DMS53 treated with DMSO at 0.1 percent for 48 hours (cell line): ENCODE measurements around the gene IL17REL.
"Not testable (repeated sequence)": the region's sequence is repeated elsewhere in the genome, so short reads cannot be mapped to it uniquely, and the experiment has no call there.

Experiments used
- DNase-seq: peaks from one replicate; lab custom pipeline; 2025; ENCODE audit not compliant: unreplicated experiment; lab: John Stamatoyannopoulos, UW

The IL17REL gene

DNA sequence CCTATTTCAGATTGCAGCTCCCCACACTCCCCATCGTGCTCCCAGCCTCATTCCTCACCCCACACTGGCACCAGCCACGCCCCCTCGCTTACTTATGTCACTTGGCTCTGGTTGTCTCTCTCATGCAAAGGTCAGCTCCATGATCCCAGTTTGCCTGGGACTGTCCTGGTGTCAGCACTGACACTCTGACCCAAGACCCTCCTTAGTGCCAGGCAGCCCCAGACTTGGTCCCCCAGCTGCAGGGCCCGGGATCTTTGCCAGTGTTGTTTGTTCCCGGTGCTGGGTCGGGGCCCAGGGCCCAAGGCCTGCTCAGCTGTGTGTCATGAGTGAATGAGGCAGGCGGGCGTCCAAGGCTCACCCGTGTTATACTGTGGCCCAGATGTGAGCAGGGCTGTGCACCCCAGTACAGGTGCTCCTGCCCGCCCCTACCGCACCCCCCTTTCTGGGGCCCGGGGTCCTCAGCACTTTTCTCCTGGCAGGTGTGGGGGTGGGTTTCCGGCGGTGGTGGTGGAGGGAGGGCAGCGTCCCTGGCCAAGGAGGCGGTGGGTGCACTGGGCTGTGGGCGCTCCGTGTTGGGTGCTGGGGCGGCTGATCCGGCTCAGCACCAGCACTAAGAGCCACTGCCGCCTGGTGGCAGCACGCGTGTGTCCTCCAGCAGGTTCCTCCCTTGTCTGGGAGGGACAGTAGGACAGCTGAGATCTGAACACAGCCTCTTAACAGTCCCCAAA lies 19.5 kb downstream of the IL17REL start:
- DNase-seq = peak; percentile 11

DNA sequence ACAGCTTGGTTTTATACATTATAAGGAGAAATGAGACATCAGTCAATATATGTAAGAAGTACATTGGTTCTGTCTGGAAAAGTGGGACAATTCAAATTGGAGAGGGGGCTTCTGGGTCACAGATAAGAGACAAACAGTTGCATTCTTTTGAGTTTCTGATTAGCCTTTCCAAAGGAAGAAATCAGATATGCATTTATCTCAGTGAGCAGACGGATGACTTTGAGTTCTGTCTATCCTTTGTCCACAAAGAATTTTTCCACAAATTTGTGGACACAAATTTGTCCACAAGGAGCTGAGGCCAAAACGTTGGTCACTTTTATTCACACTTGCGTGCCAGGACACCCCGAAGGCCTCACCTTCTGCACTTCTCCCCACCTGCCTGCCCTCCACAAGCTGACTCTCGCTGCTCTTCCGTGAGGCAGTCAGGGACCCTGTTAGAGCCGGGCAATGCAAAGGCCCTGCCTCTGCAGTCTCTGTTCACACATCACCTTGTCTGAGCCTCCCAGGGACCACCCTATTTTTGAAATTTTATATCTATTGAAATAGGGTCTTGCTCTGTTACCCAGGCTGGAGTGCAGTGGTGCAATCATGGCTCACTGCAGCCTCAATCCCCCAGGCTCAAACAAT lies 20.5 kb downstream of the IL17REL start:
- DNase-seq = no peak

DNA sequence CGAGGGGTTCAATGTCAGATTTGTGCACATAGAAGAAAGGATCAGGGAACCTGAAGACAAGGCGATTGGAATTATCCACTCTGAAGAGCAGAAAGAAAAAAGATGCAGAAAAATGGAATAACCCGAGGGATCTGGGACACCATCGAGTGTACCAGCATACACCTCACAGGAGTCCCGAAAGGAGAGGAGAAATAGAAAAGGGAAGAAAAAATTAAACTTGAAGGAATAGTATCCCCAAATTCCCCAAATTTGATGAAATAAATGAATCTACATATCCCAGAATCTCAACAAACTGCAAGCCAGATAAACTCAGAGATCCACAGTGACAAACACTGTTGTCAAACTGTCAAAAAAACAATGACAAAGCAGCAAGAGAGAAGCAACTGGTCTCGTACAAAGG lies 21.4 kb downstream of the IL17REL start:
- no peak for DNase-seq

DNA sequence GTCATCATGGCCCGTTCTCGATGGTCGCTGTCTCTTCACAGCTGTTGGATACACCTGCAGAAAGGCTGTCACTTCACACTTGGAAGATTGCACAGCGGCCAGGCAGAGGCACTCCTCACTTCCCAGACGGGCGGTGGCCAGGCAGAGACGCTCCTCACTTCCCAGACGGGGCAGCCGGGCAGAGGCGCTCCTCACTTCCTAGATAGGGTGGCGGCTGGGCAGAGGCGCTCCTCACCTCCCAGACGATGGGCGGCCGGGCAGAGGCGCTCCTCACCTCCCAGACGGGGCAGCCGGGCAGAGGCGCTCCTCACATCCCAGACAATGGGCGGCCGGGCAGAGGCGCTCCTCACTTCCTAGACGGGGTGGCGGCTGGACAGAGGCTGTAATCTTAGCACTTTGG lies 22.7 kb downstream of the IL17REL start:
- DNase-seq = not testable (repeated sequence)

DNA sequence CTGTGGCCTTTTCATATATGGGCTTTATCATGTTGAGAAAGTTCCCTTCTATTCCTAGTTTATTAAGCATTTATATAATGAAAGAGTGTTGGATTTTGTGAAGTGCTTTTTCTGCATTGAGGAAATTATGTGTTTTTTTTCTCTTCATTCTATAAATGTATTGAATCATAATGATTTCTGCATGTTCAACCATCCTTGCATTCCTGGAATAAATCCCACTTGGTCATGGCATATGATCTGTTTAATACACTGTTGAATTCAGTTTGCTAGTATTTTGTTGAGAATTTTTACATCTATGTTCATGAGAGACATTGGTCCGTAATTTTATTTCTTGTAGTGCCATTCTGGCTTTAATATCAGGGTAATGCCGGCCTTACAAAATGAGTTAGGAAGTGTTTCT lies 26.2 kb downstream of the IL17REL start:
- no peak for DNase-seq

DNA sequence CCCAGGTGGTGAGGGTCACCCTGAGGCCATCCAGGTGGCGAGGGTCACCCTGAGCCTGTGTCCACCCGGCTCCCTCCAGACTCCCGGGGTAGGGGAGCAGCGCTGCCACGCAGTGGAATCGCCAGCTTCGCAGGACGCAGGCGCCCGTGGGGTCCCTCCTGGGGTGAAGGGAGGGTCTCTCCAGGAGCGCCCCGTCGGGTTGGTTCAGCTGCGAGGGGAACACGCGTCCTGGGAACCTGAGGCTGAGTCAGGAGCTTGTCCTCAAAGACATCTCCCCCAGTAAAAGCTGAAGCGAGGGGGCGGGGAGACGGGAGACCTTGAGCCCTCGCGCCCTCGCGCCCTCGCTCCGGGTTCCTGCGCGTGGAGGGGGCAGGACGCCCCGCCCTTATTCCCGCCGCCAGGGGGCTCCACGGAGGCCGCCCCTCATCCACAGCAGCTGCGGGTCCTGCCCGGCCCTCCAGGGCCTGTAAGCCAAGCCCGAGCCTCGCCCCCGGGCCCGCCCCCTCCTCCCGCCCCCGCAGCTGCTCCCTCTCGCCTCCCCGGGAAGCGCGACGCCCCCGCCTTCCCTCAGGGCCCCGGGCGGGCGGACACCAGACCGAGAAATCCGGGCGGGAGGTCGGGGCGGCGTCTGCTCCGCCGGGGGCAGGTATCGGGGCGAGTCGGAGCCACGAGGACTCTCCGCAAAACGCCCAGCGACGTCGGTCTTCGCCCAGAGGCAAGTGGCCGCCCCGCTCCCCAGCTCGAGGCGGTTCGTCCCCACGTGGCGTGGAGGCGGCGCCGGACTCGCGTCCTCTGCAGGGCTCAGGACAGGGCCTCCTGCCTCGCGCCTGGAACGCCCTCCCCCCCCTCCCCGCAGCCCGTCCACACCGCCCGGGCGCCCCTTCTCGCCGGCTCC lies 29.2 kb downstream of the IL17REL start:
- DNase-seq = no peak

DNA sequence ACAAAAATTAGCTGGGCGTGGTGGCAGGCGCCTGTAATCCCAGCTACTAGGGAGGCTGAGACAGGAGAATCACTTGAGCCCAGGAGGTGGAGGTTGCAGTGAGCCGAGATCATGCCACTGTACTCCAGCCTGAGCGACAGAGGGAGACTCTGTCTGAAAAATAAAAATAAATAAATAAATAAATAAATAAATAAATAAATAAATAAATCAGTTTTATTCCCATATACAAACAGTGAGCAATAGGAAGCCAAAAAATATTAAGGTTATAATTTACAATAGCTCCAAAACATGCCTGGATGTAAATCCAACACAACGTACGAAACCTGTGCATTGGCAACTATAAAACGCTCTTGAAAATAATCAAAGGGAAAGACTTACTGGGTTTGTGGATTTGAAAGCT lies 30.8 kb downstream of the IL17REL start:
- DNase-seq = not testable (repeated sequence)

DNA sequence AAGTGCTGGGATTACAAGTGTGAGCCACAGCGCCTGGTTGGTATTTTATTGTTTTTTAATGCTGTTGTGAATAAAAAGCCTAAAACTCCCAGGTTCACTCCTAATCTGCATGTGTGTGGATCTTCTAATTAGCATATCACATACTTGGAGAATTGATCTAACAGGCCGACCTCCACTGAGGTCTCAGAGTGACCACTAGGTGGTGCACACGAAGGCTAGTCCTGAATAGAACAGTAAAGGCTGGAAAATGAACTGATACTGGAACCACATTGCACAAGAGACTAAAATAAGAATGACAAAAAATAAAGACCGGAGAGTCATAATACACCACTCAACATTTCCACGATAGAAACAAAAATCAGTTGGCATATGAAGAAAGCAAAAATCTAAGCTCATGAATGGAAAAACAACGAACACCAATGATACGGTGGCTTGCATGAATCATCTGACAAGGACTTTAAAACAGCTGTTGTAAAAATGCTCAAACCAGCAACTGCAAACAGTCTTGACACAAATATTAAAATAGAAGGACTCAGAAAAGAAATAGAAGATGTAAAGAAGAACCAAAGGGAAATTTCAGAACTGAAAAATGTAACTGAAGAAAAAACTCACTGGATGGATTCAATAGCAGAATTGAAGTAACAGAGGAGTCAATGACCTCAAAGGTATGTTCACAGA lies 32.8 kb downstream of the IL17REL start:
- DNase-seq = no peak

DNA sequence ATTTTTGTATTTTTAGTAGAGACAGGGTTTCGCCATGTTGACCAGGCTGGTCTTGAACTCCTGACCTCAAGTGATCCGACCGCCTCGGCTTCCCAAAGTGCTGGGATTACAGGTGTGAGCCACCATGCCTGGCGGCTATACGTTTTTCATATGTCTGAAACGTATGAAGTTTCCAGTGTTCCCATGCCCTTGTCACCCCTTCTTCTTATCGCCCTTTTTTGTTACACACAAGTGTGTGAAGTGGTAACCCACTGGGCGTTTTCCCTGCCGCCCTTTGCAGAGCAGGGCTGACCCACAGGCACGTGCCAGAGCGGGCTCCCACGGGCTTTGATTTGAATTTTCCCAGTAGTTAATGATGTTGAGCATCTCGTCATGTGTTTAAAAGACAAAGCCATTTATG lies 35.0 kb downstream of the IL17REL start:
- DNase-seq = no peak

DNA sequence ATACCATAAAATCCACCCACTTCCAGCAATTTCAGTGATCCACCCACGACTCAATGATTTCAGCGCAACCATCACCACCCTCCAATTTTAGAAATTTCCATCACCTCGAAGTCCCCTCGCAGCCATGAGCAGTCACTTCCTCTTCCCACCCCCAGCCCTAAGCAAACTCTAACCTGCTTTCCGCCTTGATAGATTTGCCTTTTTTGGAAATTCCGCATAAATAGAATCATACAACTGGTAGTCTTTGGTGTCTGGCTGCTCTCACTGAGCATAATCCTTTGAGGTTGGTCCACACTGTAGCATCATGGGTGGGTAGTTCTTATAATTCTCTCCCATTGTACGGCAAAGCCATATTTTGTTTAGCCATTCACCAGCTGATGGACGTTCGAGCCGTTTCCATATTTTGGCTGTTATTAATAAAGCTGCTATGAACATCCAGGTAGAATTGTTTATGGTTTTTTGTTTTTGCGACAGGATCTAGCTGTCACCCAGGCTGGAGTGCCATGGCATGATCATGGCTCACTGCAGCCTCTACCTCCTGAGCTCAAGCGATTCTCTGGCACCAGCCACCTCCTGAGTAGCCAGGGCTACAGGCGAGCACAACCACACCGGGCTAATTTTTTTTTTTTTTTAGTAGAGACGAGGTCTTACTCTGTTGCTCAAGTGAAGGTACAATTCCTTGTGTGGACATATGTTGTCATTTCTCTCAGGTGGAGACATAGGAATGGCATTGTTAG lies 36.0 kb downstream of the IL17REL start:
- DNase-seq = no peak

DNA sequence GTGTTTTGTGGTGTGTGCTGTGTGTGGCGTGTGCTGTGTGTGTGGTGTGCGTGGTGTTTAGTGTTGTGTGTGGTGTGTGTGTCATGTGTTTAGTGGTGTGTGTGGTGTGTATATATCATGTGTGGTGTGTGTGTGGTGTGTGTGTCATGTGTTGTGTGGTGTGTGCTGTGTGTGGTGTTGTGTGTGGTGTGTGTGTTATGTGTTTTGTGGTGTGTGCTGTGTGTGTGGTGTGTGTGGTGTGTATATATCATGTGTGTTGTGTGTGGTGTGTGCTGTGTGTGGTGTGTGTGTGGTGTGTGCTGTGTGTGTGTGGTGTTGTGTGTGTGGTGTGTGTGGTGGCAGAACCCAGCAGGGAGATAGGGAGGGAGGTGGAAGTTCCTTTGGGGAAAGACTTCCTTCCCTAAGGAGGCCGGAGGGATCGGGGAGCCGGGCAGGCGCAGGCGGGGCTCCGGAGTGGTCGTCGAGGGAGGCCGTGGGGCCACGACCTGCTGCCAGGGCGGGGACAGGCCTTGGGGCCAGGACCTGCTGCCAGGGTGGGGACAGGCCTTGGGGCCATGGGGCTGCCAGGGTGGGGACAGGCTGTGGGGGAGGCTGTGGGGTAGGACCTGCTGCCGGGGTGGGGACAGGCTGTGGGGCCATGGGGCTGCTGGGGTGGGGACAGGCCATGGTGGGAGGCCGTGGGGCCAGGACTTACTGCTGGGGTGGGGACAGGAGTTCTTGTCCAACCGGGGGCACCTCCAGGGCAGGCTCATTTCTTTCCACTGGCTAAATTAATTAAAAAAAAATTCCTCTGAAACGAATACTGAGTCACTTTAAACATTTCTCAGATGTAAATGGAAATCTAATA lies 36.8 kb downstream of the IL17REL start:
- DNase-seq = no peak

DNA sequence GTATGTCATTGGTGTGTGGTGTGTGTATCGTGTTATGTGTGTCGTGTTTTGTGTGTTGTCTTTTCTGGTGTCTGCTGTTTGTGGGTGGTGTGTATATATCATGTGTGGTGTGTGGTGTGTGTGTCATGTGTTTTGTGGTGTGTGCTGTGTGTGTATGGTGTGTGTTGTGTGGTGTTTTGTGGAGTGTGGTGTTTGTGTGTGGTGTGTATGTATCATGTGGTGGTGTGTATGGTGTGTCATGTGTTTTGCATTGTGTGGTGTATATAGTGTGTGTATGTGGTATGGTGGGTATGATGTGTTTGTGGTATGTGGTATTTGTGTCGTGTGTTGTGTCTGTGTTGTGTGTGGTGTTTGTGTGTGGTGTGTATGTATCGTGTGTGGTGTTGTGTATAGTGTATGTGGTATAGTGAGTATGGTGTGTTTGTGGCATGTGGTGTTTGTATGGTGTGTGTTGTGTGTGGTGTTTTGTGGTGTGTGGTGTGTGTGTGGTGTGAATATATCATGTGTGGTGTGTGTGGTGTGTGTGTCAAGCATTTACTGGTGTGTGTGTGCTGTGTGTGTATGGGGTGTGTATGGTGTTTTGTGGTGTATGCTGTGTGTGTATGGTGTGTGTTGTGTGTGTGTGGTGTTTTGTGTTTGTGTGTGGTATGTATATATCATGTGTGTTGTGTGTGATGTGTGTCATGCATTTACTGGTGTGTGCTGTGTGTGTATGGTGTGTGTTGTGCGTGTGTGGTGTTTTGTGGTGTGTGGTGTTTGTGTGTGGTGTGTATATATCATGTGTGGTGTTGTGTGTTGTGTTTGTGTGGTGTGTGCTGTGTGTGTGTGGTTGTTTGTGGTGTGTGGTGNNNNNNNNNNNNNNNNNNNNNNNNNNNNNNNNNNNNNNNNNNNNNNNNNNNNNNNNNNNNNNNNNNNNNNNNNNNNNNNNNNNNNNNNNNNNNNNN lies 39.3 kb downstream of the IL17REL start:
- no peak for DNase-seq

DNA sequence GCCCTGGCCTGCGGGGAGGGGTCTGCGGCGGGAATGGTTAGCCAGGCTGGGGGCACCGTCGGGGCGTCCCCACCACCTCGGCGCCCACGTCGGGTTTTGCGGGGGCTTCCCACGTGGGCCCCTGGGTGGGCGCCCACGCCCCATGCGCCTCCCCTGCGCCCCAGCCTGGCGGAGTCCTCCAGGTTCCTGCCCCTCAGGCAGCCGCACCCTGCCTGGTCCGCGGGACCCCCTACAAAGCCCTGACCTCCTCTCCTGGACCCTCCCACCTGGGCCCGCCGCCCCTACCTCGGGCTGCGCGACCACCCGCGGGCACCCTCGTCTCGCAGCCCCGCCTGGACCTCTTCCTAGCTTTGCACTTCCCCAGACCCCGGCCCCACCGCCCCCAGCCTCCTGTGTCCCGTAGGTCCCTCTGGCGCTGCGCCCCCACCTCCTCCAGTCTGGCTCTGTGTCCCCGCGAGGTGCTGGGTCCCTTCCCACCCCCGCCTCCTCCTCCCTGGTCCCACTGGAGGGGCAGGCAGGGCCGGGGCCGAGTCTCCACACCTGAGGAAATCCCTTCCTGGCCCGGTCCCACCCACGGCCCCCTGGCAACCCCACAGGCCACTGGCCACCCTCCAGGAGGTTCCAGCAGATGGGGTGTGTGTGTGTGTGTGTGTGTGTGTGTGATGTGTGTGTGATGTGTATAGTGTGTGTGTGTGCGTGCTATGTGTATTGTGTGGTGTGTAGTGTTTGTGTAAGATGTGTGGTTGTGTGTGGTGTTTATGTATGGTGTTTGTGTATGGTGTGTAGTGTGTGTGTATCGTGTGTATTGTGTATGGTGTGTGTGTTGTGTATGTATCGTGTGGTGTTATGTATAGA lies 40.2 kb downstream of the IL17REL start:
- no peak for DNase-seq

DNA sequence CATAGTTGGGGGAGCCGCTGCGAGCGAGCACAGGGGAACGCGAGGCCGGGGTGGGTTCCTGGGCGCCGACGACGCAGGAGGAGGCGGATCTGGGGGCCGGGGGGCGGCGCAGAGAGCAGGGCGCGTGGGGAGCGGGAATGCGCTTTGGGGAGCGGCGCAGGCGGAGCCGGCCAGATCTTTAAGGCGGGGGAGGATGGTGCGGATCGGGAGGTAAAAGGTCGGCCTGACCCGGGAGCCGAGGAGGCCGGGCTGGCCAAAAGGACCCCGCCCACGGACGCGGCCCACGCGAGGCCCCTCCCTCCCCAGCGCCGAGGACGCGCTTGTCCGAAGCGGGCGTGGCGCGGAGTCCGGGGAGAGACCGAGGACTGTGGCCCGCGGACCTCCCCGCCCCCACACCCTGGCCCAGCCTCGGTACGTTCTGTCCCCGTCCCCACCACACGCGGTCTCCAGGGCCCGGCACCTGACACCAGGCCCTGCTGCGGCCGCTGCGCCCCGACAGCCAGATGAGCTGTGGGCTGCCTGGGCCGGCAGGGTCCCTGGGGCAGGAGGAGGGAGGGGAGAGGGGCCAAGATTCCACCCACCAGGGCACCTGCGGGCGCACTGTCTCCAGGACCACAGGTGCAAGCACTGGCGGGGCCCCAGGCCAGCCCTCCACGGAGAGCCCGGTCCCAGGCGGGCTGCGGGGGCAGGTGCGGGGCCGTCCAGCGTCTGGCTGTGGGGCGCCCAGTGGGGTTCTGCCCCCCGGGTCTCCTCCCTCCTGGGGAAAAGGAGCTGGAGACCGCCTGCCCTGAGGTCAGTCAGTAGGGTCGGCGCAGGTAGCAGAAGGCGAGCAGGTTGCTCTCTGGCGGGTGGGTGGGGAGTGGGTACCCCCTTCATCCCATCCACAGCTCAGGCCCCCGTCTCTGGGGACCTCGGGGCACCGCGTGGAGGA lies 41.1 kb downstream of the IL17REL start:
- no peak for DNase-seq

DNA sequence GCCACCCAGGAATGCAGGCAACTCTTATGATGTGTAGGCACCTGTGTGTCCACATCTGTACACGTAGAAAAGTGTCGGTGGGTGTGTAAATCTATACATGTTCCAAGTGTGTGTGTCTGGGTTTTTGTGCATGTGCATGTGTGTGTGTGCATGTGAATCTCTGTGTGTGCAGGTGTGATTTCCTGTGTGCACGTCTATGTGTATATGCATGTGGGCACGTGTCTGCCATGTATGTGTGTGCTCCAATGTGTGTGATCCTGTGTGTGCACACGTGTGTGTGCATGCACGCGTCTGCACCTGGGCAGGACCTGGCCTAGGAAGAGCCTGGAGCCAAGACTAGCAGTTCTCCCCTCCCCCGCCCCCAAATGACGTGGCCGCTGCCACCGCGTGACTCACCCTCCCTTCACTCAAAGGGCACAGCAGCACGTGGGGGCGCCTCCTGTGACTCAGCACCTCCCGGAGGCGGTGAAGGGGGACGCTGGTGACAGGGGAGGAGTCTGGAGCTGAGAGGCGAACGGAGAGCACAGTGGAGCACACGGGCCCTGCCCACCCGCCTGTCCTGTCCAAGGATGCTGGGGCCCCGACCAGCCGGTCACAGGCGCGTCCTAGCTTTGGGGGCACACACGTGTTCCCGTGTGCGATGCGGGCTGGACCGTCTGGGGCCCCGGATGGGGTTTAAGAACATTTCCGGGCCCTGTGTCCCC lies 41.9 kb downstream of the IL17REL start:
- DNase-seq = peak; percentile 82
